NCI-H2029 (cell line): ENCODE data around the gene RAB4B.
A peak's percentile ranks its signal among the peaks of the same experiment; 100 is the strongest.
"Not testable (repeated sequence)": the region's sequence is repeated elsewhere in the genome, so short reads cannot be mapped to it uniquely, and the experiment has no call there.

Experiments
- DNase-seq: peaks from one replicate; lab custom pipeline; 2025; lab: John Stamatoyannopoulos, UW

The RAB4B gene

GRCh38 chr19:40822704-40823553 lies 44.9 kb downstream of the RAB4B start:
- not testable (repeated sequence) for DNase-seq

GRCh38 chr19:40824916-40825315 lies 46.9 kb downstream of the RAB4B start:
- DNase-seq = not testable (repeated sequence)

- not testable (repeated sequence) for DNase-seq
Measured at GRCh38 chr19:40825460-40826095, 47.5 kb downstream of the RAB4B start.

GRCh38 chr19:40826312-40826698 lies 48.3 kb downstream of the RAB4B start:
- not testable (repeated sequence) for DNase-seq

- DNase-seq = not testable (repeated sequence)
Measured at GRCh38 chr19:40826699-40827385, 48.8 kb downstream of the RAB4B start.

- no peak for DNase-seq
Measured at GRCh38 chr19:40827386-40828247, 49.6 kb downstream of the RAB4B start.

- DNase-seq = no peak
Measured at GRCh38 chr19:40829205-40829604, 51.2 kb downstream of the RAB4B start.

GRCh38 chr19:40830741-40831140 lies 52.7 kb downstream of the RAB4B start:
- DNase-seq = not testable (repeated sequence)

GRCh38 chr19:40831502-40832430 lies 53.7 kb downstream of the RAB4B start:
- DNase-seq = peak; percentile 88

DNA sequence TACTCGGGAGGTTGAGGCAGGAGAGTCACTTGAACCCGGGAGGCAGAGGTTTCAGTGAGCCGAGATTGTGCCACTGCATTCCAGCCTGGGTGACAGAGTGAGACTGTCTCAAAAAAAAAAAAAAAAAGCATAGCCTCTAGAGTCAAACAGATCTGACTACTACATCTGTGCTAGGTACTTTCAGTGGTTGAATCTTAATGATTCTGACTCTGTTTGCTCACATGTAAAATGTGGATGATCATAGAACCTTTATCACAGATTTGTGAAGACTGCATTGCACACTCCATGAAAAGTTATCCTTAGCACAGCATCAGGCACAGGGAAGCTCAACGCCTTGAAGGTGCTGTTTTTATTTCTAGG lies 54.4 kb downstream of the RAB4B start:
- DNase-seq = not testable (repeated sequence)

- DNase-seq = not testable (repeated sequence)
Measured at GRCh38 chr19:40833728-40834533, 55.9 kb downstream of the RAB4B start.

GRCh38 chr19:40836754-40837429 lies 58.8 kb downstream of the RAB4B start:
- no peak for DNase-seq

GRCh38 chr19:40838477-40838876 lies 60.4 kb downstream of the RAB4B start:
- DNase-seq = not testable (repeated sequence)

GRCh38 chr19:40842012-40842411 lies 64.0 kb downstream of the RAB4B start:
- DNase-seq = not testable (repeated sequence)

DNA sequence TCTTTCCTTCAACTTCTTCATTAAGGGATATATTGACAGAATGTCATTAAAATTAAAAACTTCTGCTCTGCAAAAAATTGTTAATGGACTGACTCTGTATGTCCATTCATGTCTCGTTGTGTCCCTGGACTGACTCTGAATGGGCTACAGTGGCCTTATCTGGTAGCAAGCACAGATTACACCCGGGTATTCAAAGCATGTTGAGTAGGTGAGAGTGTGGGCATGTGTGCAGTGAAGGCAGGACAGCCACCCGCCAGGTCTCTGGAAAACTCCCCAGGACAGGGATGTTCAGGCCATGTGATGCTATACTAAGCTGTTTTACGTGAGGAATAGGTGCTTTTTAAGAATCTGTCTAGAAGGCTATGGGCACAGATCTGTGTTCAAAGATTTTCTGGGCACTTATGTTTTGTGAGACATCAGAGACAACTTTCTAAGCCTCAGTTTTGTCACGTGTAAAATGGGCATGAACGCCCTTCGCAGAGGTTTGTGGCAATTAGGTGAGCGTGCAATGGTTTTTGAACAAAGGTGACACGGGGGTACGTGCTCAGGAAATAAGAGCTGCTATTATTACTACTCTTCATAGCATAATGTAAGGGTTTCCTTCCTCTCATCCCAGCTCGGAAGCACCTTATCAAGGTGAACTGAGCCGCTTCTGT lies 65.1 kb downstream of the RAB4B start:
- not testable (repeated sequence) for DNase-seq

- not testable (repeated sequence) for DNase-seq
Measured at GRCh38 chr19:40843653-40844052, 65.6 kb downstream of the RAB4B start.
